ENCODE measurements around the gene VPS13C. TPM values are rescaled to one million over a fixed set of nuclear protein-coding genes. Genes with fewer than 3 reads are reported as not detected.

The VPS13C gene
- total RNA-seq, 1 donor from 2014 or later = 38.7 TPM

- DNase-seq (ENCODE audit: extremely low spot score, unreplicated experiment) = no peak
- Mint-ChIP-seq H3K4me3 (no peak overlapping the region), H3K4me1 (ENCODE audit: unreplicated experiment) (no peaks in the 10 kb centered on the region), H3K36me3 (peaks cover 12% of the 10 kb centered on the region), H3K27ac (no peak overlapping the region), H3K9me3 (no peaks in the 10 kb centered on the region), H3K27me3 (no peaks in the 10 kb centered on the region)
- TF ChIP-seq CTCF (conservative IDR thresholded peaks at IDR 0.05) = no peak
These were observed 66.0 kb downstream of the VPS13C start for GRCh38 chr15:61994216-61994615.

GRCh38 chr15:61992518-61992917, 67.7 kb downstream of the VPS13C start:
- DNase-seq (ENCODE audit: extremely low spot score, unreplicated experiment) = no peak
- H3K4me1 Mint-ChIP-seq (ENCODE audit: unreplicated experiment) = no peaks in the 10 kb centered on the region
- no peaks in the 10 kb centered on the region for H3K27me3 Mint-ChIP-seq
- TF ChIP-seq CTCF (conservative IDR thresholded peaks at IDR 0.05) = no peak
- H3K36me3 Mint-ChIP-seq = peaks cover 26% of the 10 kb centered on the region
- H3K4me3 Mint-ChIP-seq = no peak overlapping the region
- H3K27ac Mint-ChIP-seq = no peak overlapping the region
- H3K9me3 Mint-ChIP-seq = peaks cover 7% of the 10 kb centered on the region

- Mint-ChIP-seq H3K27me3 (no peaks in the 10 kb centered on the region), H3K4me1 (ENCODE audit: unreplicated experiment) (no peaks in the 10 kb centered on the region), H3K36me3 (peaks cover 26% of the 10 kb centered on the region), H3K27ac (no peak overlapping the region), H3K9me3 (peaks cover 7% of the 10 kb centered on the region), H3K4me3 (no peak overlapping the region)
- no peak for TF ChIP-seq CTCF (conservative IDR thresholded peaks at IDR 0.05)
- no peak for DNase-seq (ENCODE audit: extremely low spot score, unreplicated experiment)
These were observed 70.6 kb downstream of the VPS13C start for GRCh38 chr15:61989667-61990066.

- TF ChIP-seq CTCF (conservative IDR thresholded peaks at IDR 0.05) = no peak
These were observed 72.4 kb downstream of the VPS13C start for GRCh38 chr15:61987824-61988223.

GRCh38 chr15:61983081-61983480, 77.2 kb downstream of the VPS13C start:
- no peak for TF ChIP-seq CTCF (conservative IDR thresholded peaks at IDR 0.05)
- Mint-ChIP-seq H3K4me1 (ENCODE audit: unreplicated experiment) (no peaks in the 10 kb centered on the region), H3K4me3 (no peak overlapping the region), H3K9me3 (no peaks in the 10 kb centered on the region), H3K27me3 (no peaks in the 10 kb centered on the region), H3K36me3 (peaks cover 13% of the 10 kb centered on the region), H3K27ac (no peak overlapping the region)
- DNase-seq (ENCODE audit: extremely low spot score, unreplicated experiment) = no peak

More at GRCh38 chr15:61987824-61988223, 72.4 kb downstream of the VPS13C start:
- peaks cover 26% of the 10 kb centered on the region for H3K36me3 Mint-ChIP-seq
- DNase-seq (ENCODE audit: extremely low spot score, unreplicated experiment) = no peak
- no peaks in the 10 kb centered on the region for H3K4me1 Mint-ChIP-seq (ENCODE audit: unreplicated experiment)
- peaks cover 7% of the 10 kb centered on the region for H3K9me3 Mint-ChIP-seq
- H3K4me3 Mint-ChIP-seq = no peak overlapping the region
- no peaks in the 10 kb centered on the region for H3K27me3 Mint-ChIP-seq
- no peak overlapping the region for H3K27ac Mint-ChIP-seq

GRCh38 chr15:61978225-61978624, 82.0 kb downstream of the VPS13C start:
- H3K4me3 Mint-ChIP-seq = no peak overlapping the region
- H3K27ac Mint-ChIP-seq = no peak overlapping the region
- peaks cover 3% of the 10 kb centered on the region for H3K36me3 Mint-ChIP-seq
- no peaks in the 10 kb centered on the region for H3K9me3 Mint-ChIP-seq
- TF ChIP-seq CTCF (conservative IDR thresholded peaks at IDR 0.05) = no peak
- H3K4me1 Mint-ChIP-seq (ENCODE audit: unreplicated experiment) = no peaks in the 10 kb centered on the region
- H3K27me3 Mint-ChIP-seq = no peaks in the 10 kb centered on the region
- no peak for DNase-seq (ENCODE audit: extremely low spot score, unreplicated experiment)
